Measurements from ENCODE around the gene RSBN1L.

The RSBN1L gene

GRCh38 chr7:77797734-77798393 is 101.6 kb downstream of the RSBN1L start:
- Histone ChIP-seq H3K4me3 (peak overlapping the region; percentile 66 to 98 (median 93)), H3K27ac (peak overlapping the region; percentile 22 to 95 (median 89))

- peak within 1 kb of the TSS; percentile 80 to 95 (median 90) for H3K27ac ChIP-seq
- peak within 1 kb of the TSS; percentile 66 to 98 (median 93) for H3K4me3 ChIP-seq
These were observed 102.3 kb downstream of the RSBN1L start, which contains the start of the genes PHTF2 and TMEM60 for GRCh38 chr7:77798394-77799077. Gene PHTF2 (plus strand): TSS chr7:77798773. Gene TMEM60 (minus strand): TSS chr7:77798434. CDS start chr7:77794373, 4,061 bp downstream.

GRCh38 chr7:77799078-77799964 is 103.1 kb downstream of the RSBN1L start:
- Histone ChIP-seq H3K4me3 (peak overlapping the region; percentile 66 to 98 (median 93)), H3K27ac (peak overlapping the region; percentile 71 to 95 (median 90))

- peak overlapping the region in 5 of 7 experiments; percentile 80 to 97 (median 93) for H3K4me3 ChIP-seq
- H3K27ac ChIP-seq: peak overlapping the region in 8 of 21 experiments; percentile 12 to 95 (median 88)
These were observed 103.9 kb downstream of the RSBN1L start for GRCh38 chr7:77800158-77800557.

GRCh38 chr7:77800730-77801129 is 104.5 kb downstream of the RSBN1L start:
- Histone ChIP-seq H3K4me3 (no peak overlapping the region), H3K27ac (peak overlapping the region in 6 of 21 experiments; percentile 39 to 95 (median 80))

GRCh38 chr7:77802557-77803405 is 106.5 kb downstream of the RSBN1L start:
- H3K27ac ChIP-seq: peak overlapping the region in 9 of 21 experiments; percentile 12 to 92 (median 43)
- H3K4me3 ChIP-seq: no peak overlapping the region

- Histone ChIP-seq H3K27ac (no peak overlapping the region), H3K4me3 (no peak overlapping the region)
These were observed 110.2 kb downstream of the RSBN1L start for GRCh38 chr7:77806425-77806824.

GRCh38 chr7:77808517-77808916 is 112.3 kb downstream of the RSBN1L start:
- Histone ChIP-seq H3K27ac (no peak overlapping the region), H3K4me3 (no peak overlapping the region)

GRCh38 chr7:77811516-77812289 is 115.4 kb downstream of the RSBN1L start:
- Histone ChIP-seq H3K4me3 (no peak overlapping the region), H3K27ac (no peak overlapping the region)

GRCh38 chr7:77812290-77812685 is 116.0 kb downstream of the RSBN1L start:
- H3K4me3 ChIP-seq: no peak overlapping the region
- H3K27ac ChIP-seq: no peak overlapping the region

- Histone ChIP-seq H3K4me3 (no peak overlapping the region), H3K27ac (no peak overlapping the region)
These were observed 116.9 kb downstream of the RSBN1L start for GRCh38 chr7:77813180-77813579.

GRCh38 chr7:77819021-77819420 is 122.8 kb downstream of the RSBN1L start:
- no peak overlapping the region for H3K27ac ChIP-seq
- no peak overlapping the region for H3K4me3 ChIP-seq

- Histone ChIP-seq H3K27ac (no peak overlapping the region), H3K4me3 (no peak overlapping the region)
These were observed 124.7 kb downstream of the RSBN1L start for GRCh38 chr7:77820967-77821366.

GRCh38 chr7:77822269-77822668 is 126.0 kb downstream of the RSBN1L start:
- H3K27ac ChIP-seq: no peak overlapping the region
- H3K4me3 ChIP-seq: no peak overlapping the region

- H3K4me3 ChIP-seq: no peak overlapping the region
- H3K27ac ChIP-seq: peak overlapping the region in 1 of 21 experiments; percentile 8
These were observed 127.5 kb downstream of the RSBN1L start for GRCh38 chr7:77823787-77824186.

- Histone ChIP-seq H3K4me3 (no peak overlapping the region), H3K27ac (no peak overlapping the region)
These were observed 128.4 kb downstream of the RSBN1L start for GRCh38 chr7:77824636-77825035.

- Histone ChIP-seq H3K27ac (no peak overlapping the region), H3K4me3 (no peak overlapping the region)
These were observed 128.9 kb downstream of the RSBN1L start for GRCh38 chr7:77825131-77825530.

- no peak overlapping the region for H3K4me3 ChIP-seq
- H3K27ac ChIP-seq: no peak overlapping the region
These were observed 130.0 kb downstream of the RSBN1L start for GRCh38 chr7:77826300-77826699.

Data from skin epidermis (tissue), 12 donors.